Neutrophil (primary cell): Measurements from ENCODE around the gene BOC.

Experiments
- H3K27ac ChIP-seq: fragments of 200-600 bp; sonication (generic); 2 replicates; pipeline ENCODE4 v1.5.1; 2016; ENCODE audit warnings: mild to moderate bottlenecking, moderate library complexity
- H3K27me3 ChIP-seq: fragments of 200-600 bp; sonication (generic); 2 replicates; pipeline ENCODE4 v1.6.0; 2016; ENCODE audit warnings: mild to moderate bottlenecking
- H3K36me3 ChIP-seq: fragments of 200-600 bp; sonication (generic); 2 replicates; pipeline ENCODE4 v1.5.1; 2017
- H3K4me1 ChIP-seq, 2 experiments: fragments of 200-600 bp in 1 of 2; sonication (generic) in 1 of 2; 1 replicate in 1 of 2; 2 replicates in 1 of 2; pipeline versions ENCODE4 v1.5.1 to v1.6.1; 2013 to 2016; ENCODE audit warnings: low read depth in 1 of 2, low read length in 1 of 2, mild to moderate bottlenecking in 1 of 2, moderate library complexity in 1 of 2; ENCODE audit not compliant: control insufficient read depth in 1 of 2, insufficient read depth in 1 of 2
- H3K4me3 ChIP-seq, 2 experiments: fragments of 200-600 bp in 1 of 2; sonication (generic) in 1 of 2; 1 replicate in 1 of 2; 2 replicates in 1 of 2; pipeline ENCODE4 v1.5.1; 2013 to 2016; ENCODE audit warnings: low read depth in 1 of 2, low read length in 1 of 2, mild to moderate bottlenecking in 1 of 2, moderate library complexity in 1 of 2
- H3K9me3 ChIP-seq: fragments of 200-600 bp; sonication (generic); 2 replicates; pipeline ENCODE4 v1.5.1; 2016
- TF ChIP-seq, protein P1 (sequence below): fragments of 200-600 bp; sonication (generic); IDR thresholded peaks from 2 replicates; pipeline ENCODE4 v1.5.1; 2016; ENCODE audit warnings: antibody characterized with exemption

BOC gene

DNA sequence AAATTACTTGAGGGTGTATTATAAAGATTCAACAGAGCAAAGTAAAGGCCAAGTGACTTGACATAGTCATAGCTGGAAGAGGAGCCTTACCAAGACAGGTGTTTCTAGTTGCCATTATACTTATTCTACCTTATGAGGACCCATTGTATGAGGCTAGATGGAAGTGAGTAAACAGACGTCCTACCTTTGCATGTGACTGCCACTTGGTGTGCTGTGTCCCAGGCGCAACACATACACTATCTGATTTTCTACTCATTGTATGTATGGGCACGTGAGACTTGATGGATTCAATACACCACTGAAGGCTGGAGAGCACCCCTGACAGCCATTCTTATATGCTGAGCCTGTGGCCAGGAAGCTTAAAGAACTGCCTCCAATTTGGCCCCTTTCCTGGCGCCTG, 40.5 kb downstream of the BOC start:
- Histone ChIP-seq H3K9me3 (no peaks in the 10 kb centered on the region), H3K36me3 (no peaks in the 10 kb centered on the region), H3K4me1 (no peaks in the 10 kb centered on the region), H3K27ac (no peak overlapping the region), H3K27me3 (no peaks in the 10 kb centered on the region), H3K4me3 (no peak overlapping the region)
- TF ChIP-seq, protein P1, sequence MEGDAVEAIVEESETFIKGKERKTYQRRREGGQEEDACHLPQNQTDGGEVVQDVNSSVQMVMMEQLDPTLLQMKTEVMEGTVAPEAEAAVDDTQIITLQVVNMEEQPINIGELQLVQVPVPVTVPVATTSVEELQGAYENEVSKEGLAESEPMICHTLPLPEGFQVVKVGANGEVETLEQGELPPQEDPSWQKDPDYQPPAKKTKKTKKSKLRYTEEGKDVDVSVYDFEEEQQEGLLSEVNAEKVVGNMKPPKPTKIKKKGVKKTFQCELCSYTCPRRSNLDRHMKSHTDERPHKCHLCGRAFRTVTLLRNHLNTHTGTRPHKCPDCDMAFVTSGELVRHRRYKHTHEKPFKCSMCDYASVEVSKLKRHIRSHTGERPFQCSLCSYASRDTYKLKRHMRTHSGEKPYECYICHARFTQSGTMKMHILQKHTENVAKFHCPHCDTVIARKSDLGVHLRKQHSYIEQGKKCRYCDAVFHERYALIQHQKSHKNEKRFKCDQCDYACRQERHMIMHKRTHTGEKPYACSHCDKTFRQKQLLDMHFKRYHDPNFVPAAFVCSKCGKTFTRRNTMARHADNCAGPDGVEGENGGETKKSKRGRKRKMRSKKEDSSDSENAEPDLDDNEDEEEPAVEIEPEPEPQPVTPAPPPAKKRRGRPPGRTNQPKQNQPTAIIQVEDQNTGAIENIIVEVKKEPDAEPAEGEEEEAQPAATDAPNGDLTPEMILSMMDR: no peak

DNA sequence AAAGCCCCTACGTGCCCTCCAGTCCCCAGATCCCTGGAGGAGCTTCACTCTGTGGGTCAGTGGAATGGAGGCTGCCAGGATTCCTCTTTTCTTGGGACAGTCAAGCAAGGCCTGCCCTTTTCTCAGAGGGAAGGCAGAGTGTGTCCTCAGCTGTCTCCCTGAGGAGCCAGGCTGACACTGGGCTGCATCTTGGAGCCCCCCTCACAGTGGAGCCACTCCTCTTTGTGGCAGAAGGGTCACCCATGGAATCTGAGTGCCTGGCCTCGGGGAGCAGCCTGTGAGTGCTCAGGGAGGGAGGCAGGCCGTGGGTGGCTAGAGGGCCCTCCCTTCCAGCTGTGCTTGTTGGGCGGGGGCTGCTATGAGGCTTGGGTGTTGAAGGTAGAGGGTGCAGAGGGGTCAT, 41.2 kb downstream of the BOC start:
- H3K27me3 ChIP-seq: no peaks in the 10 kb centered on the region
- TF ChIP-seq, protein P1: no peak
- no peaks in the 10 kb centered on the region for H3K4me1 ChIP-seq
- no peaks in the 10 kb centered on the region for H3K36me3 ChIP-seq
- H3K9me3 ChIP-seq: no peaks in the 10 kb centered on the region
- no peak overlapping the region for H3K4me3 ChIP-seq
- no peak overlapping the region for H3K27ac ChIP-seq

DNA sequence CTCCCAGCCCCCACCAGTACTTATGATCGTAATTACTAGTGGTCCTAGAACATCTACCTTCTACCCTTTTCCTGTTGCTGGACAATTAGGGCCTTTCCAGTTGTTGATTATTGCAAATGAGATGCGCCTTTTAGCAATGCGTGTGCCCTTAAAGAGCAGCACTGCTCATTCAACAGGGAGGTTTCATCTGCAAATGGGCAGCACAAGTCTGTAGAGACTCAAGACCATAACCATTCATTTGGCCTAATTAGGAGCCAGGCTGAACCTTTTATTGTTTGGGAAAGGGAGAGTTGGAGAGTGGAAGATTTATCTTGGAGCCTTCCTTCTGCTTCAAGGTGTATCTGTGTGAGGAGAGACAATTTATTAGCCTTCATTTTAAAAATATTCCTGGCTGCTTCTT, 42.3 kb downstream of the BOC start:
- H3K4me1 ChIP-seq: no peaks in the 10 kb centered on the region
- no peak overlapping the region for H3K4me3 ChIP-seq

DNA sequence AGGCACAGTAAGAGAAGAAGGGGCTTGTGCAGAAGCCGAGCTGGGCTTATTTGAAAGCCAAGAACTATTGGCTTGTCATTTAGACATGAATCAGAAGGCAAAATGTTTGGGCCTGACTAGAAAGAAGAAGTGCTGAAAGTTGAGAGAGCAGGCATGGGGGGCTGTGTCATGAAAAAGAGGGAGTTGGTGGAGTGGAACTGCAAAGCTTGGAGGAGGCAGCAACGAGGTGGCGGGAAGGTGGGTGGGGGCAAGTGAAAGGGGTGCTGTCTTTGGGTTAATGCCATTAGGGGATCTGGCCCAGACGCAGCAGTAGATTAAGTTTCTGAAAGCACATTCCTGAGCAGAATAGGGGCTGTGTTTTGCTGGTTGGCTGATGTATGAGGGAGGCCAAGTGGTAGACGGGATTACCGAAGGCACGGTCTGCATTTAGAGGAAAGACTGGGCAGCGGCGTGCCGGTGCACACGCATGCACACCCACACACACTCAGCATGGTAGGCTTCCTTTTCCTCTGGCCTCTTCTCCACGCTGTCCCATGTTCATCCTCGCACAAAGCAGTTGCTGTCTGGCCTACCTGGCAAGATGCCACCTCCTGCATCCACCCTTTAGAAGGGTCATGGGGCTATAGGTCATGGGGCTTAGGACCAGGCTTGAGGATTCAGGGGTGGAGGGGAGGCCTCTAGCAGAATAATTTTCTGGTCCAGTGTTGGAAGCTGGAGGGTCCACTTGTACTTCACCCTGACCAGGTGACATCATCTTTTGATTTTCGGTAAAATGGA, 43.0 kb downstream of the BOC start:
- TF ChIP-seq, protein P1: no peak
- Histone ChIP-seq H3K36me3 (no peaks in the 10 kb centered on the region), H3K9me3 (no peaks in the 10 kb centered on the region), H3K4me3 (no peak overlapping the region), H3K4me1 (no peaks in the 10 kb centered on the region), H3K27ac (no peak overlapping the region), H3K27me3 (no peaks in the 10 kb centered on the region)

More for the DNA sequence above, 42.3 kb downstream of the BOC start:
- Histone ChIP-seq H3K36me3 (no peaks in the 10 kb centered on the region), H3K27ac (no peak overlapping the region), H3K9me3 (no peaks in the 10 kb centered on the region), H3K27me3 (no peaks in the 10 kb centered on the region)
- TF ChIP-seq, protein P1: no peak

DNA sequence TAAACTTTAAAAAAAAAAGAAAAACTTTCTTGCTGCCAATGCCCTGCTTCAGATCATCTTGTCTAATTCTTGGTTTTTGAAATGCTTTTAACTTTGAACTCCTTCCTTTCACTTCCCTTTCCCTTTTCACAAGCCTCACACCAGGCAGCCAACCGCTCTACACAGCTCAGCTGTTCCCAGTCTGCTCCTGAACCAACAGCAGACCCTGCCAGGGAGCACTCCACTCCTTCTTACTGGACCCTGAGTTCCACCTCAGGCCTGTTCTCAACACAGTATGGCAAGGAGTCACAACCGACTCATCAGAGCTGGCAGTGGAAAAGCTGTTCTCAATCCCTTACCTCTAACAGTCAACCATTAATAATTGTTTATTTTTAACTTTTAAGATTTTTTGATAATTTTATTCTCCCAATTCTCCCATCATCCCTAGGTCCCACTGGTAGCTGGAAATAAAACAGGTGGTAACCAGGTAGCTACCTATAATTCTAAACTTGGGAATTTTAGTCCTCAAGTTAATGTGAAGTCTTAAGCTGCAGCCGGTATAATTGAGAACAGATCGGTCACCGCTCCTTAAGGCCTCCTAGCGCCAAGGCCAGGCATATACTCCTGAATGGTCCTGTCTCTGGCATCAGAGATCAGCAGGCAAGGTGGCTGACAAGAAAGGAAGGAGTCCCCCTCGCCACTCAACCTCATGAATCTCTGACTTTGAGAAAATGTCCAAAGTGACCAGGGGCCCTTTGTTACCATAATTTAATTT, 43.9 kb downstream of the BOC start:
- H3K9me3 ChIP-seq: no peaks in the 10 kb centered on the region
- TF ChIP-seq, protein P1: no peak
- H3K27ac ChIP-seq: no peak overlapping the region
- H3K36me3 ChIP-seq: no peaks in the 10 kb centered on the region
- no peak overlapping the region for H3K4me3 ChIP-seq
- H3K27me3 ChIP-seq: no peaks in the 10 kb centered on the region
- no peaks in the 10 kb centered on the region for H3K4me1 ChIP-seq
